HG03045 (cell line): Measurements from ENCODE around the gene MLXIPL.
"Not testable (repeated sequence)": the region's sequence is repeated elsewhere in the genome, so short reads cannot be mapped to it uniquely, and the experiment has no call there.

Source experiments
- ATAC-seq: cut with Tn5 transposase; IDR thresholded peaks from one replicate; pipeline ENCODE4 v1.9.1; 2021; ENCODE audit warnings: mild to moderate bottlenecking, moderate library complexity; ENCODE audit not compliant: unreplicated experiment

The MLXIPL gene

DNA sequence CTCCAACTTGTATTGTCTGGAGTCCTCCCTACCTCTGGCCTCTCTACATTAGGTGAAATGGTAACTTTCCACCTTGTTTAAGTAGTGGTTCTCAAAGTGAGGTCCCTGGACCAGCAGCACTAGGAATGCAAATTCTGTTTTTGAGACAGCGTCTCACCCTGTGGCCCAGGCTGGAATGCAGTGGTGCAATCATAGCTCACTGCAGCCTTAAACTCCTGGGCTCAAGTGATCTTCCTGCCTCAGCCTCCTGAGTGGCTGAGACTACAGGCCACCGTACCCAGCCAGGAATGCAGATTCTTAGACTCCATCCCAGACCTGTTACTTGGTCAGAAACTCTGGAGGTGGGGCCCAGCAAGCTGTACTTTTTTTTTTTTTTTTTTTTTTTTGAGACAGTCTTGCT, 39.1 kb downstream of the MLXIPL start:
- no peak for ATAC-seq

DNA sequence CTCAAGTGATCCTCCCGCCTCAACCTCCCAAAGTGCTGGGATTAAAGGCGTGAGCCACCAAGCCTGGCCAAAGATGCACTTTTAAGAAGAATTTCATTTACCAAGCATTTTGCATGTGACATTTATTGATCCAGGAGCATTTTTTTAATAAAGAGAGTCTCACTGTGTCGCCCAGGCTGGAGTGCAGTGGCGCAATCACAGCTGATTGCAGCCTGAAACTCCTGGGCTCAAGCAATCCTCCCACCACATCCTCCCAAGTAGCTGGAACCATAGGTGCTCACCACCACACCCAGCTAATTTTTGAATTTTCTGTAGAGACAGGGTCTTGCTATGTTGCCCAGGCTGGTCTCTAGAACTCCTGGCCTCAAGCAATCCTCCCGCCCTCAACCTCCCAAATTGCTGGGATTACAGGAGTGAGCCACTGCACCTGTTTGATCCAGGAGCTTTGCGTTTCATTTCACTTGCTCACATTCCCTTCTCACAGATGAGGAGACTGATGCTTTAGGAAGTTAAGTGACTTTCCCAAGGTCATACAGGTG, 41.6 kb downstream of the MLXIPL start:
- no peak for ATAC-seq

DNA sequence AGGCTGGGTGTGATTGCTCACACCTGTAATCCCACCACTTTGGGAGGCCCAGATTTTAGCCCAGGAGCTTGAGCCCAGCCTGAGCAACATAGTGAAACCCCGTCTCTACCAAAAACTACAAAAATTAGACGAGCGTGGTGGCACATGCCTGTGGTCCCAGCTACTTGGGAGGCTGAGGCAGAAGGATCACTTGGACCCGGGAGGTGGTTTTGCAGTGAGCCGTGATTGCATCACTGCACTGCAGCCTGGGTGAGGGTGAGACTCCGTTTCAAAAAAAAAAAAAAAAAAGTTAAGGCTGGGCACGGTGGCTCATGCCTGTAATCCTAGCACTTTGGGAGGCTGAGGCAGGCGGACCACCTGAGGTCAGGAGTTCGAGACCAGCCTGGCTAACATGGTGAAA, 43.3 kb downstream of the MLXIPL start:
- not testable (repeated sequence) for ATAC-seq

DNA sequence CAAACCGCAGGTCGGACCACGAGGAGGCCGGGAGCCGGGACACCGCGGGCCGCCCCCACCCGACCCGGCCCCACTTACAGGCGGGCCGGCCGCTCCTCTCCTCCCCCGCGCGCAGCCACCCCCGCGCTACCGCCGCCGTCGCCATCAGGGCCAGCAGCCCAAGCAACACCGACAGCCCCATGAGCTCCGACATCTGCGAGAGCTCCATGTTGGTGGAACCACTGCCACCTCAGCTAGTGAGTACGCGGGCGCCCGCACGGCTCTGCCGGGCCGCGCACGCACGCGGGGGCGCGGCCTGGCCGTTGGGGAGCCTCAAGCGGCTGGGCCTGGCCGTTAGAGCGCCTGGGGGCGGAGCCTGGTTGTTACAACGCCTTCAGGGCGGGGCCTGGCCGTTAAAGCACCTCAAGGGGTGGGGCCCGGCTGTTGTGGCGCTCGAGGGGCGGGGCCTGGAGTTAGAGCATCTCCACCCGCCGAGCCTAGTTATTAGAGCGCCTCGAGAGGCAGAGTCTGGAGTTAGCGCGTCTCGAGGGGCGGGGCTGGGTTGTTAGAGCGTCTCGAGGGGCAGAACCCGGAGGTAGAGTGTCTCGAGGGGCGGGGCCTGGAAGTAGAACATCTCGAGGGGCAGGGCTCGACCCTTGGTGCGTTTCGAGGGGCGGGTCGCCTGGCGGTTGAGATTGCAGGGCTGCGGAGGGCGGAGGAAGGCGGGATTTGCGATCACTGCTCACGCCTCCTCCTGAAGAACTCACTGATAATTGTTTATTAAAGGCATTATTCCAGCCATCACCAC, 45.8 kb downstream of the MLXIPL start, which contains the start of gene TBL2:
Gene TBL2, minus strand, starts transcription at position 238 of the 787 bp plus-strand sequence. Its CDS starts 30 bp downstream, at position 208.
- ATAC-seq, result peak; percentile 80

DNA sequence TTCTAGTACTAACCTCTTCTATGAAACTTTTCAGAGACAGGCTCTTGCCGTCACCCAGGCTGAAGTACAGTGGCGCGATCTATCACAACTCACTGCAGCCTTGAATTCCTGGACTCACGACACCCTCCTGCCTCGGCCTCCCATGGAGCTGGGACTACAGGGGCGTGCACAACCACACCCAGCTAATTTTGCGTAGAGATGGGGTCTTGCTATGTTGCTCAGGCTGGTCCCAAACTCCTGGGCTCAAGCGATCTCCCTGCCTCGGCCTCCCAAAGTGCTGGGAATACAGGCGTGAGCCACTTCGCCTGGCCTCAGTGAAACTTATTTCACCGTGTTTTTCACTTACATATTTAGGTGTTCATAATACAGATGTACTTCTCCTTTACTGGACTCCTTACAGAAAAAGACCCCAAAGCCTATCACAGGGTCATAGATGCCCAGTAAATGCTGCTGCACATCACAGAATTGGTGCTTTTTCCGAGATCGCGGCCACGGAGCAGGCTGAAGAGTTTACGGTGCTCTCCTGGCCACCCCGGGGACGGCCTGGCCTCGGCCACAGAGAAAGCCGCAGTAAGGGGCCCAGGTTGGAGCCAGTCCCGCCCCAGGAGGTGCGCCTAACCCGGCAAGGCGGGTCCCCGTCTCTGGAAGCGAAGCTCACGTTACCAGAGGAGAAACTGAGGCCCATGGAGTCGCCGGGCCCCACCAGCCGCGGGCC, 46.5 kb downstream of the MLXIPL start:
- ATAC-seq, result peak; percentile 25

DNA sequence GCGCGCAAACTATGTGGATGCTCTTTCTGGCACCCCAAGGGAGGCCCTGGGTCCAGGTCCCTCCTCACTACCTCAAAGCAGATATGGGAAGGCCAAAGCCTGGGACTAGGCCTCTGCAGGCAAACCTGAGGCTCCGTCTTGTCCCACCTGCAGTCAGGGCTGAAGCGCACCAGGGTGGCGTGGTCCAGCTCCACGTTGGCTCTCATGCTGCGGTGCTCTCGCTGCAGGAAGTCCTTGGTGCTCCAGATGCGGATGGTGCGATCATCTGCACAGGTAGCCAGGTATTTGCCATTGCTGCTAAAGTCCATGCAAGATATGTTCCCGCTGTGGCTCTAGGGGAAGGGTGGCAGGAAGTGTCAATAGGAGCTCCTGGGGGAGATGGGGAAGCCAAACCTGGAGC, 50.5 kb downstream of the MLXIPL start:
- ATAC-seq, result no peak

DNA sequence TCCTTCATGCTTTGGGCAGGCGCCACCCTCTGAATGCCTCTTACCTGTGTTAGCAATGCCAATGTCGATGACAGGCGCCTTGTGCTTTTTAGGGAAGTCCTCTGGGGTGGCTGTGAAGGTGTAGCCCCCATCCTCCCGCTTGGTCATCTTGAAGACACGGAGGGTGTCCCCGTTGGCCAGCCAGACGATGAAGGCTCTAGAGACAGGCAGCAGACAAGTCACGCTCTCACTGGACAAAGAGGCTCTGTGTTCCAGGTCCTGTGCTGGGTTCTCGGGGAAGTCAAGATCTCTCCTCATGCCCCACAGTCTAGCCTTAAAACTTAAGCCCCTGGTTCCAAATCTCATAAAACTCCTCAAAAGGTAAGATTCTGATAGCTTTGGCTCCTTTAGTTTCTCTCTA, 51.0 kb downstream of the MLXIPL start:
- ATAC-seq, result no peak

DNA sequence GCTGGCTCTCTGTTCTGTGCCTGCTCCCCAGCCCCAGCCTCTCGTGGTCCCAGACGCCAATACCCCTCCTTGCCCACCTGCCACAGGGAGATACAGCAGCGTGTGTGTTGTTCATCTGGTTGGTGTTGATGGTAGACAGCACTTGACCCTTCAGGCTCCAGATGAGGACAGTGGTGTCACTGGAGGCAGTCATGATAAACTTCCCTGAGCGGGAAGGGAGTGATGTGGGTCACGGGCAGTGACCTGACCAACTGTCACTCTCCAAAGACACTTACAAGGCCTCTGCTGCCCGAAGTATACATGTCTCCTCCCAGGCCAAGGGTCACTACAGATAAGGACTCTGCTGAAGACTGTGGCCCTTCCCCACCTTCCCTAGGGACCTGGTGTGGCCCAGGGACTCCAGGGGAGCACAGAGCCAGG, 51.5 kb downstream of the MLXIPL start:
- no peak for ATAC-seq

DNA sequence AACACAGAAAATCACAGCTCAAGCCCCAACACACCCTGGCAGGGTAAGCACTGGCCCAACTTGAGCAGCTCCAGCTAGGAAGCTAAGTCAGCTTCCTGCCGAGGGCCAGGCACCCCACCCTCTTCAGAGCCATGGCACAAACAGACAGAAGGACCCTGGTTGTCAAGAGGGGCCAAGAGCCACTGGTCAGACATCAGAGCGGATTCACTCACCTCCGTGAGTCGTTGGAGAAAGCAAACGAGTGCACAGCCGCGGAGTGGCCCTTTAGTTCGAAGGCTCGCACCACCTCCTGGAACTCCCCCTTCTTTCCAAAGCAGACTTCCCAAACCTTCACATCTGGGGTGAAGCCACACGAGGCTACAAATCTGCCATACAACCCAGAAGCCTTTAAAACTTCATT, 53.3 kb downstream of the MLXIPL start:
- ATAC-seq, result no peak

DNA sequence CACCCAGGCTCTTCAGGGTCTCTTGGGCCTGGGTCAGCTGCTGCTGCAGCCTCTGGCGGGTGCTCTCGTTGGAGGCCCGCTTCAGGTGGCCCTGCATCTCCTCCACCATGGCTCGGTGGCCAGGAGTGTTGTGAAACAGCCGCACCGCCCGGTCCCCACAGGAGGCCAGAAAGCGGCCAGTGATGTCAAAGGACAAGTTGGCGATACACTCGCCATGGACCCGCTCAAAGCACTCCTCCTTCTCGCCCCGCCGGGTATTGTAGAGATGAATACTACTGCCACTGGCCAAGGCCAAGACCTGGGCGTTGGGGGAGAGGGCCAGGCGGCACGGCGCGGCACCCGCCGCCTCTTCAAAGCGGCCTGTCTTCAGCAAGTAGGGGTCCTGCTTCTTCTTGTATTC, 53.8 kb downstream of the MLXIPL start:
- ATAC-seq, result no peak

DNA sequence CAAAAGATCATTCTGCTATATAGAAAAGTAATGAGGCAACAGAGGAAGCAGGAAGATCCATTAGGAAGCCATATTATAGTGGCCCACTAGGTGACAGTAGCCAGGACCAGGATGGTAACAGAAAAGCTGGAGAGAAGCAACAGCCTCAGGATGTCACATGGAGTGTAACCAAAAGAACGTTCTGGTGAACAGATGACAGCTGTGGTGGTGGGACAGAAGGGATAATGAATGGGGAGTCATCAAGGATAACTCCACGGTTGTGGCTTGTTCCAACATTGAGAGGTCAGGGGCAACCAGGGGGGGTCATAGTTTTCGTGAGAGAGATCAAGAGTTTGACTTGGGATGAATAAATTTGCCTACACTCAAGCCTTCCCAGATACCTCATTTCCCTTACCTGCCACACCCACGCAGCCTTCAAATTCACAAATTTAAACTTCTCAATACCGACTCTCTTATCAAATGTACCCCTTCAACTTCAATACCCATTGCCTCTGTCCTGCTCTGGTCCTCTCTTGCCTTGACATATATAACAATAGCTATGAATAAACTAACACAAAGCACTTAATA, 55.2 kb downstream of the MLXIPL start:
- ATAC-seq, result no peak

DNA sequence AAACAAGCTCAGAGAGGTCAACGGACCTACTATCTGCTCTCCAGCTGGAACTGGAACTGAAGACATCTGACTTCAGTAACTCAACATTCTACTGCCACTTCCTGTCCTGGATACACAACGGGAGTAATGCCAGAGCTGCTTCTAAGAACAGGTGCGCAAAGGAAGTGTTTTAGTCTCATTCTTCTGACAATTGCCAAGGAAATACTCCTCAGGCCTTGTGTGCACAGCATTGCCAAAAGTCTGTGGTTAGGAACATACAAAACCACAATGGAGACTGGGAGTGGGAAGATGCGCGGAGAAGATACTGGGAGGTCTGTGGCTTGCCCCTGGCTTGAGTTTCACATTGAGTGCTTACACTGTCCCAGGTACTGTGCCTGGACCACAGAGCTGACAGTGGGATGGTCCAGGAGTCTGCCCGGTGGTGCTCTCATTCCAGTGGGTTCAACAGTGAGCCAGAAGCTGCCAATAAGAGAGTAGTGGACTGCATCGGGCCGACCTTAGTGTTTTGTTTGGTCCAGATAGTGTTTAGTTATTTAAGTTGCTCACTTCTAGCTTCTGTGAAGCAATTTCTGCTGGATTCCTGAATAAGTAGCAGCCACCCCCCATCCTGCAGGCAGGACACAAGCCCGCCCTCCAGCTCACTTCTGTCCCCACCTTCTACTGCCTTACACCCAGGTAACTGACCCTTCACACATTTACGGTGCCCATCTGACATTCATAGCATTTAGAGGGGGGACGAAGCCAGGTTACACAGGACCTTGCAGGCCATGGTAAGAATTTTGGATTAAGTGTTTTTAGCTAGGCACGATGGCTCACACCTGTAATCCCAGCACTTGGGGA, 56.3 kb downstream of the MLXIPL start:
- ATAC-seq, result no peak

DNA sequence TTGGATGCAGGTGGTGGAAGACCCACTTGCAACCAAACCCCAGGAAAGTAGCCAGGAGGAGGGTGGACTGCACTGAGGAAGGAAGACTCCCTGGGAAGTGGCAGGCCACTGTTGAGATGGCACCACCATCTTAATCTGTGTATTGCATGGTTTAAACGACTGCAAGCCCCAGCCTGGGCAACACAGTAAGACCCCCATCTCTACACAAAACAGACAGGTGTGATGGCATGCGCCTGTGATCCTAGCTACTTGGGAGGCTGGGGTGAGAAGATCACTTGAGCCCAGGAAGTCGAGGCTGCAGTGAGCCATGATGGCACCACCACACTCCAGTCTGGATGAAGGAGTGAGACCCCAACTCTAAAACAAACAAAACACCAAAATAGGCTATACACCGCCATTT, 57.2 kb downstream of the MLXIPL start:
- no peak for ATAC-seq

DNA sequence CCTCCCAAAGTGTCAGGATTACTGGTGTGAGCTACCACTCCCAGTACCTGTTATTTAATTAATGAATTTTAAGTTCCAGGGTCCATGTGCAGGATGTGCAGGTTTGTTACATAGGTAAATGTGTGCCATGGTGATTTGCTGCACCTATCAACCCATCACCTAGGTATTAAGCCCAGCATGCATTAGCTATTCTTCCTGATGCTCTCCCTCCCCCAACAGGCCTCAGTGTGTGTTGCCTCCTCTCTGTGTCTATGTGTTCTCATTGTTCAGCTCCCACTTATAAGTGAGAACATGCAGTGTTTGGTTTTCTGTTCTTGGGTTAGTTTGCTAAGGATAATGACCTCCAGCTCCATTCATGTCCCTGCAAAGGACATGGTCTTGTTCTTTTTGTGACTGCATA, 57.9 kb downstream of the MLXIPL start:
- ATAC-seq, result not testable (repeated sequence)

DNA sequence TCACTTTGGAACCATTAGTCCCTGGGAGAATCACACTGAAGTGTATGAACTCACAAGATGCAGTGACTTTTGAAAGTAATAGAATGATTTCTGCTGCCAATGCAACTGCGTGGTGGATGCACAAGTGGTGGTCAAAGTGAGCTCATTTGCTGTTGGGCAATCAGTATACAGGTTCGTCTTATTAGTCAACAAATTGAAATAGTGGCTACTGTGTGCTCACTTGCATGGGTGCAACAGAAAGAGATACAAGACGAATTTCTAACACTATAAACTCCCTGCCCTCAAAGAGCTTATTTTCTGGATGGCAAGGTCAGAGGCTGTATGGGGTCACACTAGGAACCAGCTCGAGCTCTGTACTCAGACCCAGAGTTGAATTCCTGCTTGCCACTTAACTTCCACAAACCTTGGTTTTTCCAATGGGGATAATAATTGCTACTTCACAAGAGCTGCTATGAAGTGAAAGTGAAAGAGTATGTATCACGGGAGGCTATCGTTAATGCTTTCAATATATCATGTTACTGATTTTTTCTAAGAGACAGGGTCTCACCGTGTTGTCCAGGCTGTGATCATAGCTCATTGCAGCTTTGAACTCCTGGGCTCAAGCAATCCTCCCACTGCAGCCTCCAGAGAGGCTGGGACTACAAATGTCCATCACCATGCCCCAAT, 58.5 kb downstream of the MLXIPL start:
- no peak for ATAC-seq

DNA sequence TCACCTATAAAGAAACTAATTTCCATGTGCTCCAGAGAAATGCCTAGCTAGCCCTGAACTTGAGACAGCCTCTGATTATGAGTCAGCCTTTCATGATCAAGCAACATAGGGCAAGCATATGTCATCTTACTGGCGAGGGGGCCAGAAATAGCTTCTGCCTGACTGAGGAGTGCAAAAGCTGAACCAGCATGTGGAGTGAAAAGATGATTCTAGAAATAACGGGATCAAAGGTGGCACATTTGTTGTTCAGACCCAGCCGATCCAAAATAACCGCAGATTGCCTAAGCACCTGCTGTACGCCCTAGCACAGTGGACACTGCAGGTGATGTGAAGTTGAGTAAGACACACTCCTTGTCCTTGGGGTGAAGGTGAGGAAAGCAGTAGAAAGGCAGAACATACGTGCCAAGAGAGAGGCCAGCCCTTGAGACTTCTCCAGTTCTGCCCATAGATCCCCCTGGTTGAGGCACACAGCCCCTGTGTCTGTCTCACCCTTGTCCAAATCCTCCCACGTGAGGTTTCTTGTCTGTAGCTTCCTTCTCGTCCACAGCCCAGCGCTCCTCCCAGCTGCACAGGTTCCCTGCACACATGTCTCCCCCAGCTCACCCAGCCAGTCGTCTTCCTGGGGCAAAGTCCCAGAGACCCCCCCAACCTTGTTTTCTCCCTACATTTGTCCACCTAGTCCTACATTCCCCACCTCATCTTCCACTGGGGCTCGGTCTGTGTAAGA, 64.0 kb downstream of the MLXIPL start:
- no peak for ATAC-seq

DNA sequence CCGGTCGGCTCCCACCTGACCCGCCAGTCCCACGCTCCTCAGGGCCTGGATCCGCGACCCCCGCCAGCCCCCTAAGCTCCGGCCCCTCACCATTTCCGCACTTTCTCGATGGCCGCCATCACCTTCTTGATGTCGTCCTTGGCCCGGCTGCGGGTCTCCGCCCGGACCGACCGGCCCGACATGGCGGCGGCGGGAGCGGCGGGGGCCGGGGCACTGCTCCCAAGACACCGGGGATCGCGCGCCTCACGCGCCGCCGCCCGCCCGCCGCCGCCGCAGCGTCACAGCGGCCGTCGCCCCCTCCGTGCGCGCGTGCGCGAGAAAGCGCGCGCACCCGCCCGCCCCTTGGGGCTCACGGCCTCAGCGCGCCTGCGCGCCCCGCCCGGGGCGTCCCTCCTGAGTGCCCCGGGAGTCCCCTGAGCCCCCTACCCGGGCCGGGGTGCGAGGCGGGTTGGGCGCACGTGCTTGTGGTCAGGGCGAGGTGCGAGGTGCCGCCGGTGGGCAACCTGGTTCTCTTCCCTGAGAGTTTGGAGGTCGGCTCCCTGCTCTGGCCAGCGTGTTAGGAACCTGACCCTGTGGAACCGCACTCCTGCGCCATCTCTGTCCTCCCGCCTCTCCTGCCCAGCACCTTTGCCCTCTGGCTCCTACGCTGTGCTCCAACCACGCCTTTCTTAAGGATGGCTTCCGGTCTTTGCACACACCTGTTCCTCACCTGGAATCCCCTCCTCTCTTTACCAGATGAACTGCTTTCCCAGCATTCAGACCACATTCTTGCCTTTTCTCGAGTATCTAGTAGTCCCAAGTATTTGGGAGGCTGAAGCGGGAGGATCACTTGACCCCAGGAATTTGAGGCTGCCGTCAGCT, 66.7 kb downstream of the MLXIPL start, which contains the start of gene BCL7B:
Gene BCL7B, minus strand, starts transcription at position 294 of the 861 bp plus-strand sequence. Its CDS starts 112 bp downstream, at position 182.
- ATAC-seq, result peak; percentile 59

DNA sequence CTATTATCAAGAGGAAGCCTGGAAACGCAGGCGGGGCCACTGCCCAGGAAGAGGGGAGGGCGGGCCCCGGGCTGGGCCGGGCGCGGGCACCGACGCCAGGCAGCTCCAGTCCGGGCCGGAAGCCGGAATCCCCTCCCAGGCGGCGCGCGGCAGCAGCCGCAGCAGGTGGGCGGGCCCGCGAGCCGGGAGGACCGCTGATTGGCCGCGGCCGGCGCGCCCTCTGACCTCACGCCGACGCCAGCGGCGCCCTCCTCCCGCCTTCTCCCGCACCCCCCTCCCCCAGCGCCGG, 67.3 kb downstream of the MLXIPL start:
- ATAC-seq, result peak; percentile 88
